Mesendoderm (in vitro differentiated cells): ENCODE measurements around the gene FAM168A.

Source experiments
- DNase-seq: peaks from one replicate; pipeline ENCODE4 v3.0.0; 2013
- H2AK5ac ChIP-seq: 2 replicates; pipeline ENCODE4 v1.6.1; 2013; ENCODE audit warnings: low read length, inconsistent platforms
- H2BK120ac ChIP-seq: 2 replicates; pipeline ENCODE4 v1.6.1; 2013; ENCODE audit warnings: low read depth, mild to moderate bottlenecking, low read length, moderate library complexity, mixed read lengths
- H2BK15ac ChIP-seq: replicated peaks from 2 replicates; pipeline ENCODE4 v1.6.1; 2013; ENCODE audit warnings: low read depth, mild to moderate bottlenecking, moderate library complexity
- H2BK5ac ChIP-seq: 2 replicates; pipeline ENCODE4 v1.6.1; 2013; ENCODE audit warnings: low read length, inconsistent platforms
- H3K18ac ChIP-seq: 2 replicates; pipeline ENCODE4 v1.6.1; 2013; ENCODE audit warnings: mild to moderate bottlenecking, low read length, mixed read lengths
- H3K23ac ChIP-seq: one replicate; pipeline ENCODE4 v1.6.1; 2013; ENCODE audit warnings: low read length
- H3K27ac ChIP-seq: 2 replicates; pipeline ENCODE4 v1.5.1; 2013; ENCODE audit warnings: low read depth, mild to moderate bottlenecking, inconsistent platforms, low read length, moderate library complexity
- H3K27me3 ChIP-seq: 2 replicates; pipeline ENCODE4 v1.6.1; 2013; ENCODE audit warnings: low read length, control low read depth, mild to moderate bottlenecking, inconsistent platforms; ENCODE audit not compliant: insufficient read depth, poor library complexity
- H3K36me3 ChIP-seq: 2 replicates; pipeline ENCODE4 v1.6.1; 2013; ENCODE audit warnings: low read length, inconsistent platforms; ENCODE audit not compliant: control insufficient read depth, insufficient read depth
- H3K4ac ChIP-seq: one replicate; pipeline ENCODE4 v1.6.1; 2013; ENCODE audit warnings: low read depth, mild to moderate bottlenecking, low read length, moderate library complexity
- H3K4me1 ChIP-seq: 2 replicates; pipeline ENCODE4 v1.6.1; 2013; ENCODE audit warnings: low read depth, low read length, inconsistent platforms; ENCODE audit not compliant: control insufficient read depth
- H3K4me2 ChIP-seq: 2 replicates; pipeline ENCODE4 v1.6.1; 2013; ENCODE audit warnings: low read length
- H3K4me3 ChIP-seq: 2 replicates; pipeline ENCODE4 v1.5.1; 2013; ENCODE audit warnings: mild to moderate bottlenecking, low read length
- H3K56ac ChIP-seq: one replicate; pipeline ENCODE4 v1.6.1; 2013; ENCODE audit warnings: low read length
- H3K79me1 ChIP-seq: 2 replicates; pipeline ENCODE4 v1.6.1; 2013; ENCODE audit warnings: low read length, inconsistent platforms
- H3K79me2 ChIP-seq: 2 replicates; pipeline ENCODE4 v1.6.1; 2013; ENCODE audit warnings: mild to moderate bottlenecking, low read length; ENCODE audit not compliant: control insufficient read depth, insufficient read depth
- H3K9ac ChIP-seq: 2 replicates; pipeline ENCODE4 v1.6.1; 2013; ENCODE audit warnings: low read length, inconsistent platforms
- H4K5ac ChIP-seq: one replicate; pipeline ENCODE4 v1.6.1; 2013; ENCODE audit warnings: low read length
- H4K8ac ChIP-seq: one replicate; pipeline ENCODE4 v1.6.1; 2013; ENCODE audit warnings: low read depth, mild to moderate bottlenecking, control low read depth, low read length, moderate library complexity
- WGBS: extraction: QIAGEN DNeasy Blood & Tissue Kit; methylation state at CpG from one replicate; pipeline ENCODE4 v1.1.7; 2013; ENCODE audit warnings: low lambda C conversion rate, missing lambda C conversion rate; ENCODE audit not compliant: insufficient coverage; ENCODE audit errors: extremely low coverage; 5-methylcytosine and 5-hydroxymethylcytosine counted together

The FAM168A gene

GRCh38 chr11:73468590-73469161 lies 129.2 kb downstream of the FAM168A start:
- no peak overlapping the region for H3K4me3 ChIP-seq
- no peak overlapping the region for H3K56ac ChIP-seq
- no peak overlapping the region for H4K8ac ChIP-seq
- H3K4me1 ChIP-seq: no peaks in the 10 kb centered on the region
- H3K4ac ChIP-seq: no peak overlapping the region
- no peaks in the 10 kb centered on the region for H3K27me3 ChIP-seq
- H2BK15ac ChIP-seq: no peak overlapping the region
- H3K79me2 ChIP-seq: no peaks in the 10 kb centered on the region
- H3K4me2 ChIP-seq: no peak overlapping the region
- H4K5ac ChIP-seq: no peak overlapping the region
- H3K27ac ChIP-seq: no peak overlapping the region
- H3K18ac ChIP-seq: no peak overlapping the region
- no CpG with 5 or more reads among the region's 3 CpGs for WGBS
- DNase-seq: no peak
- H3K36me3 ChIP-seq: no peaks in the 10 kb centered on the region
- no peak overlapping the region for H3K23ac ChIP-seq
- H2BK5ac ChIP-seq: no peak overlapping the region
- H2BK120ac ChIP-seq: no peak overlapping the region
- H2AK5ac ChIP-seq: no peak overlapping the region
- no peak overlapping the region for H3K9ac ChIP-seq
- peaks cover 3% of the 10 kb centered on the region for H3K79me1 ChIP-seq

- no peak overlapping the region for H4K5ac ChIP-seq
- H3K4me1 ChIP-seq: no peaks in the 10 kb centered on the region
- H2BK120ac ChIP-seq: no peak overlapping the region
- no CpG with 5 or more reads among the region's 2 CpGs for WGBS
- no peak overlapping the region for H2BK5ac ChIP-seq
- no peak for DNase-seq
- H3K79me2 ChIP-seq: no peaks in the 10 kb centered on the region
- no peak overlapping the region for H3K4ac ChIP-seq
- no peak overlapping the region for H3K27ac ChIP-seq
- no peak overlapping the region for H3K9ac ChIP-seq
- H2BK15ac ChIP-seq: no peak overlapping the region
- H3K18ac ChIP-seq: no peak overlapping the region
- no peak overlapping the region for H3K4me3 ChIP-seq
- H2AK5ac ChIP-seq: no peak overlapping the region
- H3K27me3 ChIP-seq: no peaks in the 10 kb centered on the region
- no peak overlapping the region for H3K23ac ChIP-seq
- H3K56ac ChIP-seq: no peak overlapping the region
- H3K36me3 ChIP-seq: no peaks in the 10 kb centered on the region
- H3K4me2 ChIP-seq: no peak overlapping the region
- H3K79me1 ChIP-seq: no peaks in the 10 kb centered on the region
- H4K8ac ChIP-seq: no peak overlapping the region
Measured at GRCh38 chr11:73467505-73467904, 130.4 kb downstream of the FAM168A start.

- Histone ChIP-seq H2AK5ac (no peak overlapping the region), H3K27ac (no peak overlapping the region), H3K4ac (no peak overlapping the region), H3K56ac (no peak overlapping the region), H3K27me3 (no peaks in the 10 kb centered on the region), H3K4me2 (no peak overlapping the region), H3K79me2 (no peaks in the 10 kb centered on the region), H3K18ac (no peak overlapping the region), H3K36me3 (no peaks in the 10 kb centered on the region), H4K5ac (no peak overlapping the region), H4K8ac (no peak overlapping the region), H3K79me1 (no peaks in the 10 kb centered on the region), H3K9ac (no peak overlapping the region), H3K23ac (no peak overlapping the region), H2BK120ac (no peak overlapping the region), H2BK5ac (no peak overlapping the region), H3K4me1 (no peaks in the 10 kb centered on the region), H2BK15ac (no peak overlapping the region), H3K4me3 (no peak overlapping the region)
- no CpG with 5 or more reads among the region's 1 CpG for WGBS
- DNase-seq: no peak
Measured at GRCh38 chr11:73466643-73467042, 131.3 kb downstream of the FAM168A start.

GRCh38 chr11:73465871-73466270 lies 132.0 kb downstream of the FAM168A start:
- no CpG with 5 or more reads among the region's 1 CpG for WGBS
- no peaks in the 10 kb centered on the region for H3K4me1 ChIP-seq
- H3K4ac ChIP-seq: no peak overlapping the region
- no peak overlapping the region for H3K4me3 ChIP-seq
- H3K4me2 ChIP-seq: no peak overlapping the region
- no peak overlapping the region for H2AK5ac ChIP-seq
- no peaks in the 10 kb centered on the region for H3K36me3 ChIP-seq
- no peak overlapping the region for H2BK5ac ChIP-seq
- H3K27me3 ChIP-seq: no peaks in the 10 kb centered on the region
- H4K5ac ChIP-seq: no peak overlapping the region
- H3K79me1 ChIP-seq: no peaks in the 10 kb centered on the region
- no peak overlapping the region for H3K9ac ChIP-seq
- DNase-seq: no peak
- no peaks in the 10 kb centered on the region for H3K79me2 ChIP-seq
- H3K23ac ChIP-seq: no peak overlapping the region
- no peak overlapping the region for H4K8ac ChIP-seq
- no peak overlapping the region for H3K18ac ChIP-seq
- H3K27ac ChIP-seq: no peak overlapping the region
- no peak overlapping the region for H3K56ac ChIP-seq
- H2BK15ac ChIP-seq: no peak overlapping the region
- H2BK120ac ChIP-seq: no peak overlapping the region

GRCh38 chr11:73465023-73465675 lies 132.8 kb downstream of the FAM168A start:
- Histone ChIP-seq H3K4me2 (no peak overlapping the region), H2BK15ac (no peak overlapping the region), H2BK5ac (no peak overlapping the region), H3K4ac (no peak overlapping the region), H4K8ac (no peak overlapping the region), H3K56ac (no peak overlapping the region), H3K4me1 (no peaks in the 10 kb centered on the region), H3K79me1 (no peaks in the 10 kb centered on the region), H3K18ac (no peak overlapping the region), H2BK120ac (no peak overlapping the region), H3K27ac (no peak overlapping the region), H3K23ac (no peak overlapping the region), H3K79me2 (no peaks in the 10 kb centered on the region), H3K36me3 (no peaks in the 10 kb centered on the region), H3K27me3 (no peaks in the 10 kb centered on the region), H3K4me3 (no peak overlapping the region), H4K5ac (no peak overlapping the region), H2AK5ac (no peak overlapping the region), H3K9ac (no peak overlapping the region)
- DNase-seq: no peak
- no CpG with 5 or more reads among the region's 3 CpGs for WGBS

- no peaks in the 10 kb centered on the region for H3K36me3 ChIP-seq
- H3K4me3 ChIP-seq: no peak overlapping the region
- H3K79me1 ChIP-seq: no peaks in the 10 kb centered on the region
- H3K23ac ChIP-seq: no peak overlapping the region
- H4K8ac ChIP-seq: no peak overlapping the region
- no peaks in the 10 kb centered on the region for H3K79me2 ChIP-seq
- H2BK5ac ChIP-seq: no peak overlapping the region
- no peak overlapping the region for H3K56ac ChIP-seq
- WGBS: no CpG with 5 or more reads among the region's 2 CpGs
- no peak overlapping the region for H3K27ac ChIP-seq
- no peak overlapping the region for H2BK15ac ChIP-seq
- H3K4me1 ChIP-seq: no peaks in the 10 kb centered on the region
- H2AK5ac ChIP-seq: no peak overlapping the region
- DNase-seq: no peak
- H3K4me2 ChIP-seq: no peak overlapping the region
- H4K5ac ChIP-seq: no peak overlapping the region
- no peak overlapping the region for H2BK120ac ChIP-seq
- no peak overlapping the region for H3K4ac ChIP-seq
- no peak overlapping the region for H3K9ac ChIP-seq
- no peaks in the 10 kb centered on the region for H3K27me3 ChIP-seq
- no peak overlapping the region for H3K18ac ChIP-seq
Measured at GRCh38 chr11:73464347-73464746, 133.6 kb downstream of the FAM168A start.
